ENCODE data around the gene PREX1.

The PREX1 gene

DNA sequence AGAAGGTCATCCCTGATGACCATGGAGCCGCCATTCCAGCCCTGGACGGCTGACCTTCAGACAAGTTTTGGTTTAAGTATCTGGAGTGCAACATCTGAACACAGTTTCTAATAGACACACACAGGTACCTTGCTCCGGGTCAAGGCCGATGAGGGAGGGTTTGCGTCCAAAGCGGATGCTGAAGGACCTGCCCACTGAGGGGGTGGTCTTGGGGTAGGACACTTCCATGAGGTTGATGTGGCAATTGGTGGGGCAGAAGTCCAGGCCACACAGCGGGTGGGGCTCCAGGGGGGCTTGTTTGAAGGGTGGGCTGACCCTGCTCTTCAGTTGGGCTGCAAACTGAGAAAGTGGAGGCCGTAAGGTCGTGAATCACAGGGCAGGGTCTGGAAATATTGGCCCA lies 177.9 kb downstream of the PREX1 start:
- DNase-seq = no peak

DNA sequence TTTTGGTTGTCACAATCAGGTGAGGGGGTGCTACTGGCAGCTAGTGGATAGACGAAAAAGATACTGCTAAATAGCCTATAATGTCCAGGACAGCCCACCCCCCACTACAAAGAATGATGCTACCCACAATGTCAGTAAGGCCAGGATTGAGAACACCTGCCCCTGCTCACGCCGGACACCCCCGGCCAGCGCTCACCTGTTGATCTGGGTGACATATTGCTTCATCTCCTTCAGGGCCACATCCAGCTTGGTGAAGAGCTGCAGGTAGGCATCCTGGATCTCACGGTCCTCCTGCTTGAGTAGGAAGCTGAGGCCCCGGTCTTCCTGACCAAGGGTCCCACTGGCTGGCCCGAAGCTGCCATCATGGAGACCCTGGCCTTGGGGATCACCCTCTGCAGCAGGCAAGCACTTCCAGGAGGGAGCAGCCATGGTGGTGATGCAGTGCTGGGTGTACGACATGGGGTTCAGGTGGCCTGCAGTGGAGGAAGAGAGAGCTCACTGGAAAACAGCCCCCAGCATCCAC lies 178.6 kb downstream of the PREX1 start:
- DNase-seq = no peak

DNA sequence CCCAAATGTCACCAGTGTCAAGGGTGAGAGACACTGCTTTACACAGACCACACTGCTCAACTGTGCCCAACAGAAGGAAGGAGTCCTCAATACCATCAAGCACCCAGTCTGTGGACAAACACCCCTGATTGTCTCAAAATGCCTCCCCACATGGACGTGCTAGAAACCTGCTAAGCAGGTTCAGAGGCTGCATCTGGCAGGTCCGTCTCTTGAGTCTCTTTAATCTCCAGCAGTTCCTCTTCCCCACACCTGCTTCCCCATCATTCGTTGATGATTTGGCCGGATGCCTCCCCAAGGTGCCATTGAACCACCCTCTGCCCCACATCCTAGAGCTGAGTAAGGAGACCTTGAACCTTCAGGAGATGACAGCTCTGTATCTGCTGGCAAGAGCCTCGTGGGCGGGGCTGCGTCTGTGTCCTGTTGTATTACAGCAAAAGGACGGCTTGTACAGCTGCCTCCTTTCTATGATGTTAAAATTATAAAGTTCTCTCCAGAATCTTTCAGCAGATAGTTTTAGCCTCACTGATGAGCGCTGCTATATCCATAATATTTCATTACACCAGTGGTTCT lies 179.2 kb downstream of the PREX1 start:
- DNase-seq = no peak

DNA sequence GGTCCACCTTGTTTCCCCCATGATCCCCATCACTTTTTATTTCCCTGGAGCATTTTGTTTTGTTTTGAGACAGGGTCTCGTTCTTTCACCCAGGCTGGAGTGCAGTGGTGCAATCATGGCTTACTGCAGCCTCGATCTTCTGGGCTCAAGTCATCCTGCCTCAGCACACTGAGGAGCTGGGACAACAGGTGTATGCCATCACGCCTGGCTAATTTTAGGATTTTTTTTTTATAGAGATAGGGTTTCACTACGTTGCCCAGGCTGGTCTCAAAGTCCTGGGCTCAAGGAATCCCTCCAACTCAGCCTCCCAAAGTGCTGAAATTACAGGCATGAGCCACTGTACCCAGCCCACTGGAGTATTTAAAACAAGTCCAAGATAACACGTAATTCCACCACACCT lies 179.9 kb downstream of the PREX1 start:
- no peak for DNase-seq

DNA sequence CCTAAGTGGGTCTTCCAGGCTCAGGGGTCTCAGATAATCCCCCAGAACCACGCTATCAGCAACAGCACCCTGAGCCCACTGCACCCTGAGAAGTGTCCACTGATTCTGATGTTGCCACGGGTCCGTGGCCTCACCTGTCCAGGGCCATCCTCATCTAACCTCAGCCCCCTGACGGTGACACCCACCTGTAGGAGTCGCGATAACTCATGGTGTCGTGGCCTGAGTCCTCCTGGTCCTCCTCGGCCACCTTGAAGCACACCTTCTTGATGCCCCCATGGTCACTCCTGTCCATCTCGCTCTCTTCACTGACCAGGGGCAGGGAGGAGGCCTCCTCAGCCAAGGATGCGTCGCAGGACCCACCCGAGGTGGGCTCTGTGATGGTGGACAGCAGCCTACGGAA lies 182.1 kb downstream of the PREX1 start:
- DNase-seq = no peak

DNA sequence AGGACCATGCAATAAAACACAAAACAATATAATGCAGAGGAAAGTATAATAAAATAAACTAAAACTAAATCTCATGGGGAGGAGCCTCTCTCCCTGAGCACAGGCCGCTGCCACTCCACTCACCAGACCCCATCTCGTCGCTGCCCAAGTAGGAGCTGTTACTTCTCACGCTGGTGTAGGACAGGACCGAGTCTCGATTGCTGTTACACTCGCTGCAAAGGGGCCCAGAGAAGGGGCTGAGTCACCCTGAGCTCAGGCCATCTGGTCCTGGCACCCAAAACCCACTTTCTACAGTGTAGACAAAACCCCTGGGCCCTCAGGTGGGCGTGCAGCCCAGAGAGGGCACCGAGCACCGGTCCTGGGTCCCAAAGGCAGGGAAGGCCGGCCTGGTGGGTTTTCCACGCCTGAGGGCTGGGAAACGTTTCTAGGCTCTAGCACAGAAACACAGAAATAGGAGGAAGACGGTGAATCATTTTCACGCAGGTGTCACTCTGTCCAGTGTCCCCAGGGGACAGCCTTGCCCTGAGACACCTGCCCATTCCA lies 183.4 kb downstream of the PREX1 start:
- no peak for DNase-seq

DNA sequence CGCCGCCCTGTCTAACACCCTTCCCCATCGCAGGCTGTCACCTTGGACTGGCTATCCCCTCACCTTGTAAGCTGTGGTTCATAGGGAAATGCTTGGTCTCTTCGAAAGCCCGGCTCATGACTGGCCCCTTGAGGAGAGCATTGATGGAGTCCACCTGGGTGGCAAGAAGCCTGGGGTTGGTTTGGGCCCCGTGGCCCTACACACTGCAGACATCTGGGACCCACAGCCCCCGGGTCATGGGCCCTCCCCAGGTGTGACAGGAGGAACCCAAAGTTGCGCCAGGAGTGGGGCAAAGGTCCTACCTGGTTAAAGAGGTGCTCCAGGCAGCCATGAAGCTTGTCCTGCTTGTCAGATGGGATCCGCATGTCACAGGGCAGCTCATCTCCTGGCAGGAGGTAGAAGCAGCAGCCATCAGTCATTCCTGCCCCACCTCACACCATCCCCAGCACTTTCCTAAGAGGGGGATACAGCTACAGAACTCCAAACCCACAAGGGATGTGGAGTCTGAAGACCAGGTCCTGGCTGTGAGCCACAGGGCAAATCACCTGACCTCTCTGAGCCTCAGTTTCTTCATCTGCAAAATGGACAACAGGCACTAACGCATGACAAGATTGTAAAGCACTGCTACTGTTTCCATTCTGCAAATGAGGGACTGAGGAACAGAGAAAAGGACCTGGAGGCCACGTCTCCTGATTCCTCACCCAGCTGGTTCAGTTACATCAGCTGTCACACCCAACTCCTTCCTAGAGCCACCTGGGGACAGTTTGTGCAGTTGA lies 185.5 kb downstream of the PREX1 start:
- no peak for DNase-seq

DNA sequence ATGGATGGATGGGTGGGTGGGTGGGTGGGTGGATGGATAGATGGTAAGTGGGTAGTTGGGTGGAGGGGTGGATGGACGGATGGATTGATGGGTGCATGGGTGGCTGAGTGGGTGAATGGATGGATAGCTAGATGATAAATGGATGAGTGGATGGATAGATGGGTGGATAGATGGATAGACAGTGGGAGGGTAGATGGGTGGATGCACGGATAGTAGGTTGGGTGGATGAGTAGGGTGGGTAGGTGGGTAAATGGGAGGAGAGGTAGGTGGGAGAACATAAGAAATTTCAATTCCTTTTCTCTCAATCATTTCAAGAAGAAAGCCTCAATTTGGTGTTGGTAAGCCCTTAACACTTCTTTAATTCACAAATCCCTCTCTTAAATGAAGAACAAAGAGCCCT lies 186.9 kb downstream of the PREX1 start:
- no peak for DNase-seq

DNA sequence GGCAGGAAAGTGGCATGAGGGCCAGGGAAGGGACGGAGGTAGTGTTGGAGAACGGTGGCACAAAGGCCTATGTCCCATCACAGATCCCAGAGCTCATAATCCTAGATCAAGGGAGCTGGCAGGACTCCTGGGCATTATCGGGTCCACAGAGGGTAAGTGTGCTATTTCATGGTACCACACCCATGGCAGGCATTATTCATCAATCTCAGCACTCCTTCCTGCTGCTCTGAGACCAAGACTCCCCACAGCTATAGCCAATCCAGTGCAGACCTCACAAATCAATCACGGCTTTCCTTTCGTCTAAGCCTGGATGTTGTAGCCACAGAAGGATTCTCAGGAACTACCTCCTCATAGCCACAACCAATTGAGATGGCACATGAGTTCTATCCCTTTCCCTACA lies 187.9 kb downstream of the PREX1 start:
- no peak for DNase-seq

DNA sequence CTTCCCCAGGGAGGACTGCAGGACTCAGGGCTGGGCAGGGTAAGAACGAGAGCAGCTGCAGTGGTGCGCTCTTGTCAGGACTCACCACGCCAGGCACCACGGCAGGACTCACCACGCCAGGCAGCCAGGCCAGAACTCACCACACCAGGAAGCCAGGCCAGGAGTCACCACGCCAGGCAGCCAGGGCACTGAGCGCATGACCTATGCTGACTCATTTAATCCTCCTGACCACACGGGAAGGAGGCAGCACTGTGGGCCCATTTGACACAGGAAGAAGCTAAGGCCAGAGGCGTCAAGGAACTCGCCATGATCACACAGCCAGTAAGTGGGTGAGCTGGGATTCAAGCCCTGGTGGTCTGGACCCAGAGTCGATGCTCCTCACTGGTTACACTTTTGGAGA lies 189.3 kb downstream of the PREX1 start:
- peak; percentile 70 for DNase-seq

DNA sequence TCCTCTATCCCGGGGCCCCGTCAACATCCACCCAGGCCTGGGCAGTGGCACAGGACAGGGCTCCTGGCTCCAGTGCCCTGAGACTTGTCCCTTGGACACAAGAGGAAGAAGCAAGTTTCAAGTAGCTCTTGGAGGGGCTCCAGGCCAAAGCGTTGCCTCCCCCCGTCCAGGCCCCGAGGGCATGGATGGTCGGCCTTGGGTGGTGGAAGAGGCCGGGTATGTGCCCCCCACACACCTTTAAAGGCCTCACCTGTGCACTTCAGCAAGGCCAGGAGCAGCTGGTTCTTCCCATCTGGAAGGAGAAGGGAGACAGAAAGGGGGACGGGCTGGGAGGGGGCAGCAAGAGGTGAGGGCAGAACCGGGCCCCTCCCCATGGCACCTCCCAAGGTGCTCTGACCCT lies 190.3 kb downstream of the PREX1 start:
- DNase-seq = no peak

DNA sequence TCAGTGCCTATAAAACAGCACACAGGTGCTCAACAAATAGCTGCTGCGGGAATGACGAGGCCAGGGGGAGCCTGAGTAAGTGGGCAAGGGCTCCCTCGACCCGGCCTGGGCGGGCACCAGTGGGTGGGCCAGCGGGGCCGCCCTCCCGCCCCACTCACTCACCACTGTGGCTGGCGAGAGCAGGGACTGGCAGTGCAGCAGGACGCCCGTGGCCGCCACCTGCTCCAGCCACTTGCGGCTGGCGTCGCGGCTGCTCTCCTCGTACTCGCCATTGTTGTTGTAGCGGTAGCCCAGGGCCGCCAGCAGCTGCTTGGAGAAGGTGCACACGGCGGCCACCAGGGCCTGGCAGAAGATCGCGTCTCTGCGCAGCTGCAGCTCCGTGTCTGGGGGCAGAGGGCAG lies 191.5 kb downstream of the PREX1 start:
- DNase-seq = no peak

DNA sequence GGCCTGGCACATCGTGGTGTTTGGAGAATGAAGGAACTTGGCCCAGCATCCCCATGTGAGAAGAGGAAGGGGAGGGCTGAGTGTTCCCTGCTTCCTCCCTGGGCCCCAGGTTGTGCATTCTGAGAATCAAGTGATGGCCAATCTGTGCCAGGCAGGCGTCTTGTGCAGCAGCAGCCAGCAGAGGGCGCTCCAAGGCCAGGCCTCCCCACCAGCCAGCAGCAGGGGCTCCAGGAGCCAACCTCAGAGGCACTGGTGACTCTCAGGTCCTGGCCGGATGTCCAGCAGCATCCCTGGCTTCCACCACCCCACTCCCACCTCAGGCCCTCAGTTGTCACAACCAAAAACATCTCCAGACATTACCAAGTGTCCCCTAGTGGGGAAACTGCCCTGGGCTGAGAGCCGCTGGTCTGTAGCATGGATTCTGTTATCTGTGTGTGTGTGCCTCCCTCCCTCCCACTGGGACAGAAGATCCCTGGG lies 192.0 kb downstream of the PREX1 start:
- peak; percentile 85 for DNase-seq

DNA sequence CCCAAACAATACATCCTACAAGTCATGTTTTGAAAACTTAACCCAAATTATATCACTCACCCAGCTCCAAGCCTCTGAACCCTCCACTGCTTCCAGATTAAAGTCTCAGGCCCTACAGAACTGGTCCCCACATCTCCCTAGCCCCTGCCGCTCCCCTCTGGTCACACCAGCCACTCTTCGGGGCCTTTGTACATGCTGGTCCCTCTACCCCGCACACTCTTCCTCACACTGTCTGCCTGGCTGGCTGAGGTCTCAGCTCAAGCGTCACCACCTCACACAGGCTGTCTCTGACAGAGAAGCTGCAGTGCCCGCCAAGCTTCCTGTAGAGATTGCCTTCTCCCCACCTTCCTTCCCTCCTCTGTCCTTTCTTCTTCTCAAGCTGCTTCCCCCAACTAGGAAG lies 192.4 kb downstream of the PREX1 start:
- no peak for DNase-seq

DNA sequence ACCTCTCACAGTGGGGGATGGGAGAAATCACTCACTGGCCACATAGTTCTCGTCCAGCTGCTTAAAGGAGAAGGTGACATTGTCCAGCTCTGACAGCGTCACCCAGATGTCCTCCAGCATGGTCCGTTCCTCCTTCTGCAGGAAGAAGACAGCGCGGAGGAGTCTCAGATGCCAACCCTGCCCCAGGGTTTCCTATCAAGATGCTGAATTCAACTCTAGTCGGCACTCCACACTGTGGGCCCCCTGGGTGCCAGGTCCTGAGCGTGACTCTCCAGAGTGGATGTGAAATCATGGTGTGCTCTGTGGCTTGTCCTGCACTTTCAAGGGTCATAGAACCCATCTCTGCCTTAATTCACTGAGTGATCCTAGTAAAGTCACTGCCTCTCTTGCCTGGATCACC lies 193.2 kb downstream of the PREX1 start:
- no peak for DNase-seq

DNA sequence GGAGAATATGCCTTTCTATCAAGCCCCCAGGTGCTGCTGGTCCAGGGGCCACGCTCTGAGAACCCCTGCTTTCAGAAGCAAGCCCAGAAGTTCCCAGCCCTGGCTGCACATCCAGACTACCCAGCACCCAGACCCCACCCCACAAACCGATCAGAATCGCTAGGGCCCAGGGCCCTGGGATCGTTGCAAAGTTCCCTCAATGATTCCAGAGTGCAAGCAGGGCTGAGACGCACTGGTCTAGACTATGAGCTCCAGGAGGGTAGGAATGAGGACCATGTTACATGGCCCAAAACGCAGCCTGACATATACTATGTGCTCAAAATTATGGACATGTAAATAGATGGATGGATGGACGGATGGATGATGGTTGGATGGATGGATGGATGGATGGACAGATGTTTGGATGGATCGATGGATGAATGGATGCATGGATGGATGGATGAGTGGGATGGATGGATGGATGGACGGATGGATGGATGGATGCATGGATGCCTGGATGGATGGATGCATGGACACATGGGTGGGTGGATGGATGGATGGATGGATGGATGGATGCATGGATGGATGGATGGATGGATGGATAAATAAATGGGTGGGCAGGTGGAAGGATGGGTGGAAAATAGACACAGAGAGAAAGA lies 194.1 kb downstream of the PREX1 start:
- no peak for DNase-seq

DNA sequence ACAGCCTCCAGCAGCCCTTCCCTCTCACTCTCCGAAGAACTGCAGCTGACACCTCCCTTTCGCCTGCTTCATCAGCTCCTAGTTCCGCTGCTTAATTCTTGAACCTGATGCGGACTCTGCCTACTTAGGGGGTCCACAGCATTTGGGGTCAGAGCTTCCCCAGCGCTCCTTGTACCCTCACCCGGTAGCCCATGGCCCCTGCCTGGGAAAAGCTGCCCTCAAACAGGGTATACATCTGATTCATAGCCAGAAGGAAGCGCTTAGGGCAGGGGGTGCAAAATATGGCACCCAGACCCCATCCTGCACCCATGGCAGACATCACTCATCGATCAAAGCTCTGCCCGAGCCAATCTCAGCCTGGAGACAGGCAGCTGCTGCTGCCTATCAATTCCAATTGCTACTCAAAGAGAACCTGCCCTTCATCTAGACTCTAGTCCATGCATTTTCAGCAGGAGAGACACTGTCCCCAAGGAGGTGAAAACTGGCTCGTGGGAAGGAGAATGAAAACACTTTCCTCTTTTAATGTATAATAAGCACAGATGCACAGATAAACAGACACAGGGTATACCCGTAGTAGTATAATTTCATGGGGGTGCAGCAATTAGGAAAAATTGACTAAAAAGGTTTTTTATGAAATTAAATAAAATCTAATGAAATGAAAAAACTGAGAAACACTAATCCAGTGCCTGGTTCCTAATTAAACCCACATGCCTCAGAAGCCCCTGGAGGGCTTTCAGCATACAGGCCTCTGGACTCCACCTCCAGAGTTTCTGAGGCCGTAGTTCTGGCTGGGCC lies 194.8 kb downstream of the PREX1 start:
- DNase-seq = no peak

DNA sequence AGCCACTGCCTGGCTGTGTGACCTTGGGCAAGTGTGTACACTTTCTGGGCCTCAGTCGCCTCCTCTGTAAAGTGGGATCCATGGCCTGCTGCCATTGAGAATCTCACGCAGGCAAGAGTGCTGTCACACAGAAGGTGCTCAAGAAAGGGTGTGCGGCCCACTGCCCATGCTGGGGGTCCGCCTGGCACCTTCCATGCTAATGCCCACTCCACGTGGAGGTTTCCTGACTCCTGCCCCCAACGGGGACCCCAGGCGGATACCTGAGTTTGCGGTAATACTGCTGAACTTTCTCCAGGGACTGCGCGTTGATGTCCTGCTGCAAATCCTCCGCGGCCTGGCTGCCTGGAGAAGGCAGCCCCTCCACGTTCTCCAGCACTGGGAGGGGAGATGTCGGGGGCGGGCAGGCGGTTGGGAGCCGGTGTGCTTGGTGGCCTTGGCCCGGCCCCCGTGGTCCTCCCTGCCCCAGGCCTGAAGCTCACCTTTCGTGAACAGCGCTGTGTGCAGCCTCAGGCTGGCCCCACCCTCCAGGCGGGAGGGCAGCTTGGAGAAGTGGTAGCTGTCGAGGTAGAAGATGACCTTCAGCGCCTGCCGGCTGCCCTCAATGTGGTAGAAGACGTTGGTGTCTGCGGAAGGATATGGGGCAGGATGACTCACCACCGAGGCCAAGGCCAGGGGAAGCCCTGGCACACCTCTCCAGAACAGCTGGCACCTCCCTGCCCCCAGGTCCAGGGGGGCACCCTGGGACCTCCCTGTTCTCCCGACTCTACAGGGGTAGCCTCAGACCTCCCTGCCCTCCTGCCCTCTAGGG lies 195.6 kb downstream of the PREX1 start:
- DNase-seq = no peak

DNA sequence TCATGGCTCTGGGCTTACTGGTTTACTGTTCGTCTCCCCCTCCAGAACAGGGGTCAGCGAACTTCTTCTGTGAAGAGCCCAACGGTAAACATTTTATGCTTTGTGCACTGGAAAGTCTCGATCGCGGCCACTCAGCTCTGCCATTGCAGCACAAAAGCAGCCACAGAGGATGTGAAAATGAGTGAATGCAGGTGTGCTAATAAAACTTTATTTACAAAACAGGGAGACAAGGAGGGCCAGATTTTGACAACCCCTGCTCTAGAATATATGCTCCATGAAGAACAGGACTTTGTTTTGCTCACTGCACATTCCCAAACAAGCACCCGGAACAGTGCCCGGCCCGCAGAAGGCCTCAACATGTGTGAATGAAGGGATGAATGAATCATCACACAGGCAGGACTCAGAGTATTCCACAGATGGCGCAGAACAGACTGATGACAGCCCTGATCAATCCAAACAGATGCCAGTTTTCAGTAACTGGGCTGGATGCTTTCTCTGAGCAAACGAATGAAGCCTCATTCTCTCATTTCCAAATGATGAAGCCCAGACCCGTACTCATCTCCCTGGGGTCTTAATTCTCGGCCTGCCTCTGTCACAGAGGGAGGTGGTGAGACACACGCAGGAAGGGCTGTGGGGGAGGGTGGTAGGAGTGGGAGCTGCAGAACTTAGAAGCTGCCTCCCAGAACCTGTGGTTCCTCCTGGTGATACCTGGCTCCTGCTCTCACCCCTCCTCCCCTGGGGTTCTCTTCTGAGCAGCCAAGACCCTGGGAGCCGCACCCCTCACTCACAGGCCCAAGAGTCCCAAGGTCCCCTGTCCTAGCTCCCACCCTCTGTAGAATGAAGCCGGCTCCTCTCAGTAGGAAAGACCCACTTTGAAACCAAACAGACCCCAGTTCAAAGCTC lies 196.4 kb downstream of the PREX1 start:
- no peak for DNase-seq

DNA sequence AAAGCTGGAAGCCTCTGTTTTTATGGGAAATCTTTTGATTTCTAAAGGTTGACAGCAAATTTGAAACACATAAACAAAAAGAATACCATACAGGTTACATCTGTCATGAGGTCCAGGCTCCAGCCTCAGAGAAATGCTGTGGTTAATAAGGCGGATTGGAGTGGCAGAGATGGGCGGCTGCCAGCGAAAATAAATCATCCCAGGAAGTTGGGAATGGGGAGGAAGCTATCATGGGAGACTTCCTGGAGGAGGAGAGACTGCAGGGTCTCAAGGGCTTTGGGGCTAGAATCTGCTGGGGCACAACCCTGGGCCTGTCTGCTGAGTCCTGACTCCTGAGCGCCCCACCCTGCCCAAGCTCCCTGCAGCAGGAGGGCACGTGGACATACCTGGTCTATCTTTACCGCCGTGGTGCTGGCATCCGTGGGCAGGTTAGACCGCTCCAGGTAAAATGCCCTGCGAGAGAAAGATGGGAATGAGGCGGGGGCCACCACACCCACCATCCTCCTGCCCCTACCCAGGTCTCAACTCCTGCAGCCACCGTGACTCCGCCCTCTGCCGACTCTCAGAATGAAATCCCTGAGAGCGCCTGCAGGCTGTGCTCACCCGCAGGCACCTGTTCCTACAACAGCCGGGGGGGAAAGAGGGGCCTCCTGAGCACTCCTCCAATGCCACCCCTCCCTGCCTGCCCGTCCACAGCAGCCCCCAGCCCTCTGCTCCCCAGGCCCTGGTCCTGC lies 197.3 kb downstream of the PREX1 start:
- no peak for DNase-seq
